T follicular helper cell (primary cell): ENCODE data around the gene CD248.
"Not testable (repeated sequence)": the region's sequence is repeated elsewhere in the genome, so short reads cannot be mapped to it uniquely, and the experiment has no call there.

Experiments used
- DNase-seq: peaks from one replicate; pipeline ENCODE4 v3.0.0-alpha.2; 2020; ENCODE audit warnings: low read depth

The CD248 gene

DNA sequence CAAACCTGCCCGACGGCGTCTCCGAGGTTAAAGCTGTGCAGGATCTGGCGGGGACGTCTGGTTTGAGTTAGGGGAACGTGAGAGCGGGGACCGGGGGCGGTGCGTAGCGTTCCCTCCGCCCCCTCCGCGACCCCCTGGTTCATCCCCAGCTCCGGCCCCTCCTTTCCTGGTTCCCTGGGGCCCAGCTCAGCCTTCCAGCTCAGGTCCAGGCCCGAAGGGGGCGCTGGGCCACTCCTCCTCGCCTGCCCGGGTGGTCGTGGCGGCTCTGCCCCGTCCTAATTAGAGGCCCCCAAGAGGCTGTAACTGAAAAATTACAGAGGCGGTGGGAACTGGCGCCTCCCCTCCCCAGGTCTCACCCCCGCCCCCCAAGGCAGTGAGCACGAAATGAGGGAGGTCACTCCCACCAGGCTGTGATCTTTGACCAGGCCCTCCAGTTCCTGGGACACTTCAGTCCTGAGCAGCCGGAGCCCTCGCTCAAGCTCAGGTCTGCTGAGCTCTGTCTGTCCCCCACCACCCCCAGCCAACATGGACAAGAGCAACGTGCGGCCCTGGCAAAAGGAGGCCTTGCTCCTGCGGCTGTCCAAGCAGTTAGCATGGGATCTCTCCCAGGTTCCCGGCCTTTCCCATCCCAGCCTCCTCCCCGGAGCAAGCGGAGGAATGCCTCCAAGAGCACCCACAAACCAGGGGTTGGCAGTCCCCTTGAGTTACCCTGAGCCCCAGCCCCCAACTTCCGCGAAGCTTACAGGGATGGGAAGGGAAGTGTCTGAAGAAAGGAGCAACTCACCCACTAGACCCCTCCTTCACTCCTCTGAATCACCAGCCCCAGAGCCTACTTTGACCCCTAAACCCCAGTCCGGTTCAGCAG, 3.3 kb downstream of the CD248 start:
- DNase-seq = no peak

DNA sequence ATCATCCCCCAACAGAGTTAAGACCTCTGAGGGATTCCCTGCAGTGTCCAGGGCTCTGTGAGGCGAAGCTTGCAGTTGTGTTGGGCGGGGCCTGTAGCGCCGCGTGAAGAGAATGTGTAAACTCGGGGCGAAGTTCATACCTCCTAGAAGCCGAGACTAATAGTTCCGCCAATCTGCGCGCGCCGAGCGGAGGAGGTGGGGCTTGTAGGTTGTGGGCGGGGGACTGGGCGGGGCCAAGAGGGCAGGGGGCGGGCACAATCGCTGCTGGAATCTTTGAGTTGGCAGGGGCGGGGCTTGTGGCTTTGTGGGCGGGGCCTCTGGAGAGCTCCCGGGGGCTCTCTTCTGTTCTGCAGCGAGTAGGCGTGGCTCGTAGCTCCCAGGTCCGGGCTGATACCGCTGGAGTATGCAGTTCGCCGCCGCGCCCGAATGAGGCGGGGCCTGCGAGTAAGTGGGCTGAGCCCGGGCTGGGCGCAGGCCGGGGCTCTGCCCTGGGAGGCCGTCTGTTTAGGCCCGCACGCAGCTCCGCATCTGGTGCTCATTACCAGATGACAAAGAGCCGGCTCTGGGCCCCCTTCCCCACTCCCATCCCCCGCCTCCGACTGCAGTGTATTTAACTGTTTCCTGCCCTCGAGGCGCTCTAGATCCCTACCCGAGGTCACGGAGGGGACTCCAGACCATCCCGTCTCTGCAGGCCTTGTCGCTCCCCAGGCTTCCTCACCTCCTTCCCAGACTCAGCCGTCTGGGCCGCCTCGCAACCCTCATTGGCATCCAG, 4.1 kb downstream of the CD248 start:
- peak; percentile 99 for DNase-seq

DNA sequence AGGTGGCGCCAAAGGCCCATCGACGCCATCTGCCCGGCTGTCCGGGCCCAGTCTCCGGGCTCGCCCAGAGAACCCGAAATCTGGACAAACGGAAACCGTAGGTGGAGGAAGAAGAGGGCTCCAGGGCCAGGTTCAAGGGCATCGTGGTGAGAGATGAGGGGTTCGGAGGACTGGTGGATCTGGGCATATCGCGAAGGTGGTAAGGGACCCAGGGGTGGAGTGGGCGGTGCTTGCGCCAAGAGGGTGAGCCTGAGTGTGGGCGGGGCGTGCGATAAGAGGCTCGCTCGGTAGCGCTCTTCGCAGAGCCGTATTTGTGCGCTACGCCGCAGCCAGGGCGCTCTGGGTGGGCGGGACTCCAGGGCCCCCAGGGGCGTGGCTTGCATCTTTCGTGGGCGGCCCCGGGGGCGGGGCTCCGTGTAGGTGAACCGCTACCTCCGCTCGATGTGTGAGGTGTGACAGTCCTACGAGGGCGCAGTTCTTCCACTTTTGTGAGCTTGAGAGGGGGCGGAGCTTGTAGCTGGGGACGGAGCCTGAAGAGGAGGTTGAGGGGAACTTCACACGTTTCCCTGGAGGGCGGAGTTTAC, 4.8 kb downstream of the CD248 start:
- peak; percentile 97 for DNase-seq

DNA sequence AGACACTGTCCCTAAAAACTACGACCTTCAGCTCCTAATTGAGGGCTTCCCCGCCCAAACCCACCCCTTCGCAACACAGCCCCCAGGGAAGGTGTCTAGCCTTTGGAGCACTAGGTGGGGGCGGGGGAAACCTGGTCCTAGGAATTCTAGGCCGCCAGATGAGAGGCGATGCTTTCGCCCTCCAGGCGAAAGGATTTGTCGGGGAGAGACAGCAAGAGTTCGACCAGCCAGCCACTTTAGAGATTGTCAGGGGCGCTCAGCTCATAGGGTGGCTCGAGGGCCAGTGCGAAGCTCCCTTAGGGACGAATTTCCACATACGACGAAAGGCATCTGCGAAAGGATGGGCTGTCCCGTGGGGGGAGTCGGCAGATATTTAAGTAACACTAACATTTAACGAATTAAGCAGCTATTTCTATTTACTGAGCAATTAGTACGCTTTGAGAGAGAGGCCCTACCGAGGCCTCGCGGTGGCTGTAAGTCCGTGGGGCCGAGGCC, 5.3 kb downstream of the CD248 start:
- DNase-seq = no peak

- DNase-seq = not testable (repeated sequence)
Measured at GRCh38 chr11:66310803-66311440, 5.9 kb downstream of the CD248 start.

- no peak for DNase-seq
Measured at GRCh38 chr11:66310324-66310723, 6.5 kb downstream of the CD248 start.

DNA sequence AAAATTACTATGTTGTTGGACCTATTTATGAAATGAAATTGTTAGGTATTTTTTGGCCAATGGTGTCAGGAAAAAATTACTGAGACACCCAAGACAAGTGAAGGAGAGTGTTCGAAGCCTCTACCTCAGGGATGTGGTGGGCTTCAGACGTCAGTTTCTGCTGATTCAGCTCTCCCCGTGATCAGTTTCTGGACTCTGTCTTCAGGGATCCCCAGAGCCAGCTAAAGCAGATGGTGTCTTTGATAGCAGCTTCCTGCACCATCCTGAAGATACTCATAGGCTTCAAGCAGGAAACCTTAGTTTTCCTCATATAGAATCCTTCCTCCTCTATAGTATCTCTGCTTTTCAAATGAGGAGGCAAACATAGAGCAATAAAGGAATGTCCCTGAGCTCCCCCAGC, 7.4 kb downstream of the CD248 start:
- DNase-seq = no peak

DNA sequence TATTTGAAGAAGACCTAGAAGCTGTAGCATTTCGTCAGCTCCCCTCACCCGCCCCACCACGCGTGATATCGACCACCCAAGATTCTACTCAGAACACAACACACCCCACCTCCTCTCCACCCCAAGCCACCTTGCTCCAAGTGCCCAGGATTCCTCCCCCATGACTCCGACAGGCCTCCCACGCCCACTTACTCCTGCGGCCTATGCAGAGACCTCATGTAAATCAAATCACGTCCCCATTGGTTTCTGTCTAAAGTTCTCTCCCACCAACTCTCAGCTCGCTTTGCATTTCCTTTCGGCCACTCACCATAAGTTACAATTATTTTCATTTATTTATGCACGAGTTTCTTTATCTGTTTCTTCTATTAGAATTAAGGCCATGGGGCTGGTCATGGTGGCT, 14.2 kb downstream of the CD248 start:
- no peak for DNase-seq

GRCh38 chr11:66299186-66299585, 17.7 kb downstream of the CD248 start:
- DNase-seq = no peak

DNA sequence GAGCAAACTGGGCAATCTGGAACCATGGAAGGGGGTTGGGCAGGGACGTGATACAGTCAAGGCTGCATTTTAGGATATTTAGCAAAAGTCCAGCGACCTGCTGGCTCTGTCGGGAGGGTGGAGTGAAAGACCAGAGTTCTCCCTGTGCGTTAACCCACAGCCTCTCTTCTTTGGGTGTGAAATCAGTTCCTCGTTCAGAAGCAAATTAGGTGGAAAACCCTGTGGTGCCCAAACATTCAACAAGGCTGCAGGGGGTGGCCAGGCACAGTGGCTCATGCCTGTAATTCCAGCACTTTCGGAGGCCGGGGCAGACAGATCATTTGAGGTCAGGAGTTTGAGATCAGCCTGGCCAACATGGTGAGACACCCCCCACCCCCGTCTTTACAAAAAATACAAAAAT, 19.2 kb downstream of the CD248 start:
- no peak for DNase-seq

GRCh38 chr11:66294626-66295620, 21.9 kb downstream of the CD248 start:
- DNase-seq = no peak

GRCh38 chr11:66293777-66294625, 22.8 kb downstream of the CD248 start:
- no peak for DNase-seq

DNA sequence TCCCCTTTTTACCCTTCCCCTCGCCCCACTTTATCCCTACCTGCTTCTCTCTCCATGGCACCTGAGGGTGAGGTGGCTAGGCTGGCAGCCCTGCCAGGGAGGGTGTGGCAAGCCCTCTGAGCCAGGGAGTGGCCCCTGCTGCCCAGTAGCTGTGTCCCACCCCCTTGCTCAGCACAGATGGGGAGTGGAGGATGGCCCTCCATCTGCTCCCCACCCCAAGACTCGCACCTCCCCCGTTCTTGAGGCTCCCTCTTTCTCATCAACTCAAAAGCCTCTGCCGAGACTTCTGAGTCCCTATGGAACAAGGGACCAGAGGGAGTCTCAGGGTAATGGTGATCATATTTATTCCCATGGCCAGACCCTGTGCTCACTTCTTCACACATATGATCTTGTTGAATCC, 23.5 kb downstream of the CD248 start:
- no peak for DNase-seq

GRCh38 chr11:66292543-66293332, 24.1 kb downstream of the CD248 start:
- no peak for DNase-seq

GRCh38 chr11:66291706-66292542, 24.9 kb downstream of the CD248 start, which contains the start of gene TMEM151A:
Gene TMEM151A, plus strand, starts transcription at chr11:66291894. Its CDS starts 120 bp downstream, at chr11:66292014.
- no peak for DNase-seq

DNA sequence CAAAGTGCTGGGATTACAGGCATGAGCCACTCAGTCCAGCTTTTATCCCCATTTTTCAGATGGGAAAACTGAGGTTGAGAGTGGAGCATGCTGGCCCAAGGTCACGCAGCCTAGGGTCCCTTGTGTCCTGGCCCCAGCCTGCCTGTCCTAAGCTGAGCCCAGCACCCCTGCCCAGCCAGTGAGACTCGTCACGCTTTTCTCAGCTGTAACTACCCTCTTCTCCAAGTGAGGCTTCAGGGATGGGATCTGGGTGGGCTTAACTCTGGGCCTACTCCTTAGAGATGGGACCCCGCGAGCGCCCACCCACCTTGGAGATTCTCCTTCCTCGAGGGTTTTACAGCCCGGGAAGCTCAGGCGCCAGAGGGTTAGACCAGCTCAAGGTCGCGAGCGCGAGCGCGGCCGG, 25.5 kb downstream of the CD248 start:
- no peak for DNase-seq

DNA sequence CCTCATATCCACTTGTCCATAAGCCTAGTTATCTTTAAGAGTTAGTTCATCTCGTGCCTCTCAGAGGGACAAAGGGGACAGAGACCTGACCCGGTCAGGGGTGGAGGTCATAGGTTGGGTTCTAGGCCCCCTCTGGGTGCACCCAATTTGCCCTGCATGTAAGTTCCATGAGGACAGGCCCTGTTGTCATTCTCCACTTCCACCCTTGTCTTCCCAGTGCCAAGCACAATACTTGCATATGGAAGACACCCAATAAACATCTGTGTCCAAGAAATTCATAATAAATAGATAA, 26.6 kb downstream of the CD248 start:
- no peak for DNase-seq
